Measurements from ENCODE around the gene CHCHD3.

Gene CHCHD3

DNA sequence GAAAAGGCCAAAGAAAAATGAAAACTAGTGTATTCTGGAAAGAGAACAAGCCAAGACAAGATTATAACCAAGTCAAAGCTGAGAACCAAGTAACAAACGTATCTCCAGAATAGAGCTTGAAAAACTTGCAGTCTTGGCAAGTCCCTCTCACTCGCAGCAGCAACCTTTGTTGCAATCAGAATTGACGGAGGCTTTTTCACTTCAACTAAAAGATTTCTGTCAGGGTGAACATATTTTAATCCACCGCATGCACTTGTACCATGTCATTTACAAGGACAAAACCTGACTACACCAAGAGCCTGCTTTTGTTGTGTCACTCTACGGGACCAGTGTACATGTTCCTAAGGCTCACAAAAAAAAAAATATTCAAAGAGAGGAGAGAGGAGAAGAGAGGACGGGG lies 122.0 kb downstream of the CHCHD3 start:
- TF ChIP-seq FOXP2 (optimal IDR thresholded peaks at IDR 0.05; ENCODE audit: borderline replicate concordance, extremely low read depth, extremely low read length, insufficient read depth) (no peak), POLR2AphosphoS5 (IDR thresholded peaks at IDR 0.05; ENCODE audit: low read depth, low read length) (no peak), TAF1 (IDR thresholded peaks at IDR 0.05; ENCODE audit: borderline replicate concordance, insufficient read depth, low read length) (no peak), SIN3A (IDR thresholded peaks at IDR 0.05; ENCODE audit: borderline replicate concordance, insufficient read depth, low read length) (no peak)
- TF ChIP-seq, protein P1, sequence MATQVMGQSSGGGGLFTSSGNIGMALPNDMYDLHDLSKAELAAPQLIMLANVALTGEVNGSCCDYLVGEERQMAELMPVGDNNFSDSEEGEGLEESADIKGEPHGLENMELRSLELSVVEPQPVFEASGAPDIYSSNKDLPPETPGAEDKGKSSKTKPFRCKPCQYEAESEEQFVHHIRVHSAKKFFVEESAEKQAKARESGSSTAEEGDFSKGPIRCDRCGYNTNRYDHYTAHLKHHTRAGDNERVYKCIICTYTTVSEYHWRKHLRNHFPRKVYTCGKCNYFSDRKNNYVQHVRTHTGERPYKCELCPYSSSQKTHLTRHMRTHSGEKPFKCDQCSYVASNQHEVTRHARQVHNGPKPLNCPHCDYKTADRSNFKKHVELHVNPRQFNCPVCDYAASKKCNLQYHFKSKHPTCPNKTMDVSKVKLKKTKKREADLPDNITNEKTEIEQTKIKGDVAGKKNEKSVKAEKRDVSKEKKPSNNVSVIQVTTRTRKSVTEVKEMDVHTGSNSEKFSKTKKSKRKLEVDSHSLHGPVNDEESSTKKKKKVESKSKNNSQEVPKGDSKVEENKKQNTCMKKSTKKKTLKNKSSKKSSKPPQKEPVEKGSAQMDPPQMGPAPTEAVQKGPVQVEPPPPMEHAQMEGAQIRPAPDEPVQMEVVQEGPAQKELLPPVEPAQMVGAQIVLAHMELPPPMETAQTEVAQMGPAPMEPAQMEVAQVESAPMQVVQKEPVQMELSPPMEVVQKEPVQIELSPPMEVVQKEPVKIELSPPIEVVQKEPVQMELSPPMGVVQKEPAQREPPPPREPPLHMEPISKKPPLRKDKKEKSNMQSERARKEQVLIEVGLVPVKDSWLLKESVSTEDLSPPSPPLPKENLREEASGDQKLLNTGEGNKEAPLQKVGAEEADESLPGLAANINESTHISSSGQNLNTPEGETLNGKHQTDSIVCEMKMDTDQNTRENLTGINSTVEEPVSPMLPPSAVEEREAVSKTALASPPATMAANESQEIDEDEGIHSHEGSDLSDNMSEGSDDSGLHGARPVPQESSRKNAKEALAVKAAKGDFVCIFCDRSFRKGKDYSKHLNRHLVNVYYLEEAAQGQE (IDR thresholded peaks at IDR 0.05; ENCODE audit: insufficient read depth in 1 of 2, low read depth in 2 of 2, low read length in 2 of 2), result no peak

DNA sequence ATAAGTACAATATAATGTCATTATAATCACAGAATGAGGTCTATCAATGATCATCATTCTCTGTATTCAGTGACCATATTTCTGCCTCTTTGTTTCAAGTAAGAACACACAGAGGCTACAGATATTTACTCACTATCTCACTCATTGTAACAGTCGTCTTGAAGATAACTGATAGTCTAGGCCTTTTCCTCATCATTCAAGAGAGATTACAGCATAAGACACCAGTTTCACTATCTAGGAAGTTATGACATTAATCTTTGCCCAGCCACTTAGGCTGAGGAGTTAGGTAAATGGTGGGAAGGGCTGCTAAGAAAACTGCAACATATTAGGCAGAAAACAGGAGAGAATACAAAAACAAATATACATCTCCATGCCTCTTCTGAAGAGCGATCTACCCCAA lies 125.3 kb downstream of the CHCHD3 start:
- TF ChIP-seq, protein P1 (IDR thresholded peaks at IDR 0.05; ENCODE audit: insufficient read depth in 1 of 2, low read depth in 2 of 2, low read length in 2 of 2), result no peak
- TF ChIP-seq TAF1 (IDR thresholded peaks at IDR 0.05; ENCODE audit: borderline replicate concordance, insufficient read depth, low read length) (no peak), FOXP2 (optimal IDR thresholded peaks at IDR 0.05; ENCODE audit: borderline replicate concordance, extremely low read depth, extremely low read length, insufficient read depth) (no peak), POLR2AphosphoS5 (IDR thresholded peaks at IDR 0.05; ENCODE audit: low read depth, low read length) (no peak), SIN3A (IDR thresholded peaks at IDR 0.05; ENCODE audit: borderline replicate concordance, insufficient read depth, low read length) (no peak)

DNA sequence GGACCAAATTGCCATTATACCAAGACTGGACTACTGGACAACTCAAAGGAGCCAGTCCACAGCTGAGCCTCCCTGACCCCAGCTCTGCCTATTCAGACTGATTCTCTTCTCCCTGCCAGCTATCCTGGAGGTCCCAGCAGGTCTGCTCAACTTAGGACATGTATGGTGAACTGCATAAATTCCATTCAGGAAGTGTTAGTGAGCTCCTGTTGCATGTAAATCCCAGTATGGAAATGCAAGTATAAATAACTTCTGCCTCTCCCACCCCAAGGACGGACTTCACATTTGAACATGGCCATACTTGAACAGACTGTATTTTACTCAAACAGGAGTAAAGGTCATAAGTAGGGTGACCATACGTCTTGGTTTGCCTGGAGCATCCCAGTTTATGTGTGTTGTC lies 128.4 kb downstream of the CHCHD3 start:
- TF ChIP-seq FOXP2 (optimal IDR thresholded peaks at IDR 0.05; ENCODE audit: borderline replicate concordance, extremely low read depth, extremely low read length, insufficient read depth) (no peak), TAF1 (IDR thresholded peaks at IDR 0.05; ENCODE audit: borderline replicate concordance, insufficient read depth, low read length) (no peak), POLR2AphosphoS5 (IDR thresholded peaks at IDR 0.05; ENCODE audit: low read depth, low read length) (no peak), SIN3A (IDR thresholded peaks at IDR 0.05; ENCODE audit: borderline replicate concordance, insufficient read depth, low read length) (no peak)
- TF ChIP-seq, protein P1 (IDR thresholded peaks at IDR 0.05; ENCODE audit: insufficient read depth in 1 of 2, low read depth in 2 of 2, low read length in 2 of 2), result no peak

DNA sequence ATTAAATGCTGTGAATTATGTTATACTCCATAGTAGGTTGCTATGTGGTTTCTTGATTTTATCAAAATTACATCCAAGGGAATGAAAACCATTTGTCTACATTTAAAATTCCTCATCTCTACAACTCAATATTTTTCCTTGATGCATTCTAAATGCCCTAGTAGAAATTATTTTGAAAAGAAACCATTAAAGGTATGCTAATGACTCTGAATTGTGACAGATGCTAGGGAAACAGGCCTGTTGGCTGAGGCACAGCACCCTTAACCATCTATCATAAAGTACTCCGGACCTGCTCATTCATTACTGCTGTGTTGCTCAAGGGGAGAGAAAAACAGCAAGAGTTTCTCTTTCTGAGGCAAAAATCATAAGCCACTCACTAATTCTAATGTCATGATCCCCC lies 131.2 kb downstream of the CHCHD3 start:
- TF ChIP-seq, protein P1 (IDR thresholded peaks at IDR 0.05; ENCODE audit: insufficient read depth in 1 of 2, low read depth in 2 of 2, low read length in 2 of 2), result no peak
- no peak for TF ChIP-seq SIN3A (IDR thresholded peaks at IDR 0.05; ENCODE audit: borderline replicate concordance, insufficient read depth, low read length)
- no peak for TF ChIP-seq TAF1 (IDR thresholded peaks at IDR 0.05; ENCODE audit: borderline replicate concordance, insufficient read depth, low read length)
- no peak for TF ChIP-seq FOXP2 (optimal IDR thresholded peaks at IDR 0.05; ENCODE audit: borderline replicate concordance, extremely low read depth, extremely low read length, insufficient read depth)
- no peak for TF ChIP-seq POLR2AphosphoS5 (IDR thresholded peaks at IDR 0.05; ENCODE audit: low read depth, low read length)

DNA sequence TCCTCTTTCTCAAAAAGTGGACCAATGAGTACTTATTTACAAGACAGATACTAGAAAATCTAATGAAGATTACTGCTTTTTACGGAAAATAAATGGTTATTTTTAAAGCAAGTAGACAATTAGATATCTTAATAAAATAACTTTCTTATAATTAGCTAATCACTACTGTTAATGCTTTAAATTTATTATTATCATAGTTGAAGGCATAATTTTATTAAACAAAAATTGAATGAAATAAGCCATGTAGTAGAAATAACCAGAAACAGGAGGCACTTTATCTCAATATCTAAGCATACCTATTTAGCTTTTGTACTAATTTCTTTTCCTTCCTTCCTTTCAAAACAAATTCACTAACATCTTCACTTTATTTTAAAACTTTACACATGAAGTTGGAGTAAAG lies 134.9 kb downstream of the CHCHD3 start:
- no peak for TF ChIP-seq FOXP2 (optimal IDR thresholded peaks at IDR 0.05; ENCODE audit: borderline replicate concordance, extremely low read depth, extremely low read length, insufficient read depth)
